ENCODE measurements around the gene LONP2.

Gene LONP2

DNA sequence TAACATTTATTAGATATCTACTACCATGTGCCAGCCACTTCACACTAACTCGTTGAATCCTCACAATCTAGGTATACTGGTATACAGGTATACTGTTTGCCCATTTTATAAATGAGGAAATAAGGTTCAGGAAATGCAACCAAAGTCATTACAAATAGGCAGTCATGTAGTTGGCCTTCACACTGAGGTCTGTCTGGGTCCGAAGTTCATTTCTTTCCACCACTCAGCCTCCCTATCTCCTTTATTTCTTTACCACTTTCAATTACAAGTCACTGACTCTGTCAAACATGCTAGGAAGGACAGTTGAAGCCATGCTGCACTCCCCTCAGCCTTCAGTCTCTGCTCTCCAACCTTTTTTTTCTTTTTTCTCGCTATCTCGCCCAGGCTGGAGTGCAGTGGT, 161.8 kb downstream of the LONP2 start:
- no peak for FAIRE-seq
